HCT116 (cell line): ENCODE measurements around the gene GLS2. TPM values are rescaled to one million over a fixed set of nuclear protein-coding genes. Genes with fewer than 3 reads are reported as not detected.
"Not testable (repeated sequence)": the region's sequence is repeated elsewhere in the genome, so short reads cannot be mapped to it uniquely, and the experiment has no call there.

Experiments
- ATAC-seq: fragments of 200-7000 bp; cut with Tn5 transposase; 2 replicates; pipeline ENCODE4 v1.9.1; 2020; ENCODE audit warnings: mild to moderate bottlenecking, moderate library complexity
- BruUV-seq: library from RNA; stranded (reverse); fragments of 400-500 nt; replicated peaks from 2 replicates; lab custom pipeline; 2021; lab: Mats Ljungman, UMichigan
- CTCF ChIA-PET: fragments of 300-600 bp; sonication (Branson Sonifier 250); formaldehyde crosslinking; loops from one replicate; lab custom pipeline; 2021; ENCODE audit warnings: antibody characterized with exemption; lab: Charles Lee
- POLR2A ChIA-PET: fragments of 300-600, 350-600 bp; sonication (Branson Sonifier 250); formaldehyde crosslinking; loops from one replicate; lab custom pipeline; 2021; ENCODE audit warnings: antibody characterized with exemption; lab: Charles Lee
- RAD21 ChIA-PET, 2 experiments: fragments of 300-600 bp; sonication (Branson Sonifier 250); formaldehyde crosslinking; loops; one replicate each; lab custom pipeline; 2023; ENCODE audit warnings: low total read pairs in 2 of 2; ENCODE audit not compliant: uncharacterized antibody in 2 of 2, unreplicated experiment in 2 of 2, low non-redundant PET in 1 of 2; lab: Charles Lee
- DNase-seq: peaks from one replicate; pipeline ENCODE4 v3.0.0-alpha.2; 2010; ENCODE audit warnings: low read depth, low spot score
- H2AFZ ChIP-seq: fragments of 200-600 bp; shearing (Covaris generic), sonication (generic); 2 replicates; pipeline ENCODE4 v1.6.1; 2017; ENCODE audit warnings: low read depth, mixed run types, mixed read lengths, antibody characterized with exemption, low read length; ENCODE audit not compliant: poor library complexity, severe bottlenecking
- H3K27ac ChIP-seq: 2 replicates; pipeline ENCODE4 v1.5.1; 2012; ENCODE audit warnings: low read depth, low read length
- H3K27me3 ChIP-seq: fragments of 200-600 bp; sonication (generic); 2 replicates; pipeline ENCODE4 v1.6.1; 2016; ENCODE audit warnings: mixed run types, low read length, mixed read lengths; ENCODE audit not compliant: insufficient read depth
- H3K36me3 ChIP-seq, 2 experiments: fragments of 200-500 bp in 1 of 2; fragments of 200-600 bp in 1 of 2; sonication (Bioruptor generic) in 1 of 2; sonication (generic) in 1 of 2; 2 replicates each; pipeline versions ENCODE4 v1.5.1 to v1.6.1; 2014 to 2016; ENCODE audit warnings: low read length in 2 of 2, inconsistent platforms in 1 of 2, mixed read lengths in 1 of 2, mixed run types in 1 of 2; ENCODE audit not compliant: insufficient read depth in 2 of 2, control insufficient read depth in 1 of 2
- H3K4me1 ChIP-seq, 2 experiments: fragments of 200-600 bp in 1 of 2; sonication (generic) in 1 of 2; 2 replicates each; pipeline versions ENCODE4 v1.5.1 to v1.6.1; 2012 to 2017; ENCODE audit warnings: low read length in 2 of 2, inconsistent platforms in 1 of 2, mild to moderate bottlenecking in 1 of 2, mixed read lengths in 1 of 2, mixed run types in 1 of 2, moderate library complexity in 1 of 2; ENCODE audit not compliant: insufficient read depth in 2 of 2, control insufficient read depth in 1 of 2
- H3K4me2 ChIP-seq: fragments of 200-600 bp; sonication (generic); 2 replicates; pipeline ENCODE4 v1.6.1; 2017; ENCODE audit warnings: mixed run types, low read length, mixed read lengths
- H3K4me3 ChIP-seq, 2 experiments: fragments of 200-600 bp in 1 of 2; sonication (generic) in 1 of 2; replicated peaks in 1 of 2; 2 replicates each; pipeline ENCODE4 v1.5.1; 2011 to 2016; ENCODE audit warnings: low read length in 2 of 2, control low read depth in 1 of 2, low read depth in 1 of 2, mild to moderate bottlenecking in 1 of 2, mixed read lengths in 1 of 2, mixed run types in 1 of 2
- H3K79me2 ChIP-seq: fragments of 200-600 bp; sonication (generic); 2 replicates; pipeline ENCODE4 v1.6.1; 2017; ENCODE audit warnings: mild to moderate bottlenecking, mixed run types, low read length, moderate library complexity, mixed read lengths; ENCODE audit not compliant: insufficient read depth
- H3K9ac ChIP-seq: fragments of 200-600 bp; sonication (generic); 2 replicates; pipeline ENCODE4 v1.6.1; 2016; ENCODE audit warnings: low read length, mixed read lengths
- H3K9me2 ChIP-seq: fragments of 200-600 bp; sonication (generic), shearing (Covaris generic); 2 replicates; pipeline ENCODE4 v1.6.1; 2017; ENCODE audit warnings: mixed run types, mild to moderate bottlenecking, moderate library complexity; ENCODE audit not compliant: insufficient read depth
- H3K9me3 ChIP-seq, 2 experiments: fragments of 200-500 bp in 1 of 2; fragments of 200-600 bp in 1 of 2; sonication (Bioruptor generic) in 1 of 2; sonication (generic) in 1 of 2; 2 replicates each; pipeline ENCODE4 v1.6.1; 2014 to 2017; ENCODE audit warnings: low read length in 2 of 2, mixed read lengths in 2 of 2, inconsistent platforms in 1 of 2, low read depth in 1 of 2, mild to moderate bottlenecking in 1 of 2, mixed run types in 1 of 2, moderate library complexity in 1 of 2; ENCODE audit not compliant: control insufficient read depth in 1 of 2, insufficient read depth in 1 of 2
- H4K20me1 ChIP-seq: fragments of 200-600 bp; sonication (generic), shearing (Covaris generic); 2 replicates; pipeline ENCODE4 v1.6.1; 2017; ENCODE audit warnings: mixed run types, mild to moderate bottlenecking, moderate library complexity; ENCODE audit not compliant: insufficient read depth
- CBX3 ChIP-seq: IDR thresholded peaks from 2 replicates; pipeline ENCODE4 v1.6.1; 2012; ENCODE audit warnings: low read depth
- CTCF ChIP-seq, 3 experiments: fragments of 200-600 bp in 1 of 3; sonication (generic) in 1 of 3; IDR thresholded peaks in 2 of 3; conservative IDR thresholded peaks in 1 of 3; 2 replicates each; pipeline ENCODE4 v1.5.1; 2012 to 2017; ENCODE audit warnings: low read depth in 2 of 3, low read length in 2 of 3, antibody characterized with exemption in 1 of 3, borderline replicate concordance in 1 of 3, control low read depth in 1 of 3, mild to moderate bottlenecking in 1 of 3, mixed read lengths in 1 of 3, mixed run types in 1 of 3, moderate library complexity in 1 of 3; ENCODE audit not compliant: insufficient read depth in 1 of 3
- ELF1 ChIP-seq: IDR thresholded peaks from 2 replicates; pipeline ENCODE4 v1.6.1; 2012; ENCODE audit warnings: low read depth, borderline replicate concordance
- MAX ChIP-seq: IDR thresholded peaks from 2 replicates; pipeline ENCODE4 v1.6.1; 2012
- POLR2A ChIP-seq: IDR thresholded peaks from 2 replicates; pipeline ENCODE4 v1.7.0; 2011; ENCODE audit warnings: borderline replicate concordance; ENCODE audit not compliant: insufficient read depth, insufficient read length; ENCODE audit errors: extremely low read depth
- RAD21 ChIP-seq: IDR thresholded peaks from 2 replicates; pipeline ENCODE4 v1.6.1; 2012; ENCODE audit warnings: low read depth, mild to moderate bottlenecking
- REST ChIP-seq: IDR thresholded peaks from 2 replicates; pipeline ENCODE4 v1.6.1; 2012; ENCODE audit warnings: low read depth
- SIN3A ChIP-seq: IDR thresholded peaks from 2 replicates; pipeline ENCODE4 v1.6.1; 2012; ENCODE audit warnings: low read depth
- SP1 ChIP-seq: IDR thresholded peaks from 2 replicates; pipeline ENCODE4 v1.6.1; 2012; ENCODE audit warnings: low read depth
- ZBTB33 ChIP-seq: IDR thresholded peaks from 2 replicates; pipeline ENCODE4 v1.6.1; 2011; ENCODE audit warnings: mild to moderate bottlenecking, low read length, moderate library complexity; ENCODE audit not compliant: insufficient replicate concordance; ENCODE audit errors: extremely low read depth
- intact Hi-C: fragments of 100-400 bp; cut with micrococcal nuclease; formaldehyde crosslinking; loops from 2 replicates; pipeline ENCODE4 v1.10.0; 2022
- total RNA-seq: library from RNA; stranded (reverse); gene quantifications from one replicate; pipeline ENCODE4 v1.2.1, GENCODE V29; 2021; ENCODE audit not compliant: unreplicated experiment

The GLS2 gene
- total RNA-seq, 1 experiment from 2014 or later: not detected

GRCh38 chr12:56510786-56511185 is 22.8 kb upstream of the GLS2 start:
- H3K4me3 ChIP-seq: no peak overlapping the region
- no peak overlapping the region for H2AFZ ChIP-seq
- no TSS peak for BruUV-seq
- intact Hi-C loops: no loop called here
- no peaks in the 10 kb centered on the region for H4K20me1 ChIP-seq
- RAD21 ChIA-PET: no interaction called here
- TF ChIP-seq MAX: no peak
- TF ChIP-seq POLR2A: no peak
- no peak for TF ChIP-seq ZBTB33
- TF ChIP-seq CBX3: no peak
- no peak for TF ChIP-seq RAD21
- TF ChIP-seq ELF1: no peak
- no peak for TF ChIP-seq SIN3A
- TF ChIP-seq SP1: no peak
- no peak for TF ChIP-seq REST
- no peak for TF ChIP-seq CTCF (IDR thresholded peaks at IDR 0.05 in 2 of 3, conservative IDR thresholded peaks at IDR 0.05 in 1 of 3; ENCODE audit: borderline replicate concordance in 1 of 3, insufficient read depth in 1 of 3, low read depth in 2 of 3, low read length in 2 of 3)
- TF ChIP-seq, all 23 proteins: peak for 0
- H3K9me3 ChIP-seq: no peaks in the 10 kb centered on the region
- no peaks in the 10 kb centered on the region for H3K9me2 ChIP-seq
- H3K4me1 ChIP-seq: peaks cover 0 to 3% of the 10 kb centered on the region in 2 experiments; a peak in 1 of 4 replicates
- no peak for DNase-seq
- no peak overlapping the region for H3K9ac ChIP-seq
- H3K27me3 ChIP-seq: no peaks in the 10 kb centered on the region
- POLR2A ChIA-PET: no interaction called here
- H3K27ac ChIP-seq: no peak overlapping the region
- H3K36me3 ChIP-seq: no peaks in the 10 kb centered on the region
- CTCF ChIA-PET: no interaction called here
- no peaks in the 10 kb centered on the region for H3K79me2 ChIP-seq
- ATAC-seq: no peak
- H3K4me2 ChIP-seq: no peak overlapping the region

GRCh38 chr12:56499879-56500278 is 11.9 kb upstream of the GLS2 start:
- H3K9me3 ChIP-seq, H3K4me3 ChIP-seq, H3K9ac ChIP-seq, H3K27me3 ChIP-seq, H3K4me1 ChIP-seq, H3K4me2 ChIP-seq, POLR2A ChIA-PET, H3K36me3 ChIP-seq, DNase-seq, H4K20me1 ChIP-seq, ATAC-seq, BruUV-seq, RAD21 ChIA-PET, H2AFZ ChIP-seq, CTCF ChIA-PET, intact Hi-C loops, H3K27ac ChIP-seq, H3K79me2 ChIP-seq, H3K9me2 ChIP-seq: not testable (repeated sequence)
